HG02852 (cell line): ENCODE data around the gene LRRC7.

Experiments used
- ATAC-seq: cut with Tn5 transposase; IDR thresholded peaks from one replicate; pipeline ENCODE4 v1.9.1; 2021; ENCODE audit warnings: mild to moderate bottlenecking, moderate library complexity; ENCODE audit not compliant: unreplicated experiment

LRRC7 gene

GRCh38 chr1:69755647-69756046 lies 187.9 kb downstream of the LRRC7 start:
- no peak for ATAC-seq

GRCh38 chr1:69765951-69766350 lies 198.2 kb downstream of the LRRC7 start:
- no peak for ATAC-seq

- no peak for ATAC-seq
Observed at GRCh38 chr1:69766431-69767180, 198.9 kb downstream of the LRRC7 start.

GRCh38 chr1:69776555-69776954 lies 208.8 kb downstream of the LRRC7 start:
- no peak for ATAC-seq

- no peak for ATAC-seq
Observed at GRCh38 chr1:69777423-69777822, 209.7 kb downstream of the LRRC7 start.

GRCh38 chr1:69777971-69778370 lies 210.2 kb downstream of the LRRC7 start:
- no peak for ATAC-seq

- no peak for ATAC-seq
Observed at GRCh38 chr1:69787151-69787550, 219.4 kb downstream of the LRRC7 start.

GRCh38 chr1:69791311-69791710 lies 223.6 kb downstream of the LRRC7 start:
- no peak for ATAC-seq

- no peak for ATAC-seq
Observed at GRCh38 chr1:69794831-69795230, 227.1 kb downstream of the LRRC7 start.

GRCh38 chr1:69814926-69815325 lies 247.2 kb downstream of the LRRC7 start:
- ATAC-seq: no peak

- ATAC-seq: no peak
Observed at GRCh38 chr1:69824932-69825331, 257.2 kb downstream of the LRRC7 start.

- no peak for ATAC-seq
Observed at GRCh38 chr1:69827732-69828131, 260.0 kb downstream of the LRRC7 start.

- no peak for ATAC-seq
Observed at GRCh38 chr1:69833536-69833935, 265.8 kb downstream of the LRRC7 start.

GRCh38 chr1:69834336-69834735 lies 266.6 kb downstream of the LRRC7 start:
- no peak for ATAC-seq

GRCh38 chr1:69835955-69836354 lies 268.2 kb downstream of the LRRC7 start:
- no peak for ATAC-seq

- no peak for ATAC-seq
Observed at GRCh38 chr1:69836971-69837636, 269.4 kb downstream of the LRRC7 start.

GRCh38 chr1:69842326-69842725 lies 274.6 kb downstream of the LRRC7 start:
- no peak for ATAC-seq

GRCh38 chr1:69845655-69846054 lies 277.9 kb downstream of the LRRC7 start:
- no peak for ATAC-seq

GRCh38 chr1:69846267-69846666 lies 278.5 kb downstream of the LRRC7 start:
- no peak for ATAC-seq

- ATAC-seq: no peak
Observed at GRCh38 chr1:69847670-69848069, 279.9 kb downstream of the LRRC7 start.

- ATAC-seq: no peak
Observed at GRCh38 chr1:69852151-69852550, 284.4 kb downstream of the LRRC7 start.

GRCh38 chr1:69852706-69853105 lies 285.0 kb downstream of the LRRC7 start:
- no peak for ATAC-seq

GRCh38 chr1:69858534-69858933 lies 290.8 kb downstream of the LRRC7 start:
- no peak for ATAC-seq
